H1 (cell line): ENCODE measurements around the gene RPS15. TPM values are rescaled to one million over a fixed set of nuclear protein-coding genes. Genes with fewer than 3 reads are reported as not detected.

Experiments used
- ASH2L ChIP-seq: fragments of 200-600, 300-600 bp; sonication (generic); IDR thresholded peaks from one replicate; pipeline ENCODE4 v1.7.1; 2017; ENCODE audit warnings: low read length
- BRCA1 ChIP-seq: IDR thresholded peaks from 2 replicates; pipeline ENCODE4 v1.6.1; 2012; ENCODE audit warnings: low read depth, low read length, improper control_type of control experiment
- CBX8 ChIP-seq: fragments of 300-800, 300-1000 bp; sonication (generic); IDR thresholded peaks from 2 replicates; pipeline ENCODE4 v1.7.1; 2016; ENCODE audit warnings: low read depth, low read length, borderline replicate concordance
- CTBP2 ChIP-seq: IDR thresholded peaks from 2 replicates; pipeline ENCODE4 v1.7.0; 2011; ENCODE audit warnings: borderline replicate concordance, mild to moderate bottlenecking, moderate library complexity, mixed read lengths, low read length; ENCODE audit not compliant: insufficient read depth, insufficient read length
- FOSL1 ChIP-seq: IDR thresholded peaks from 2 replicates; pipeline ENCODE4 v1.6.1; 2011; ENCODE audit warnings: mild to moderate bottlenecking, low read depth, low read length, moderate library complexity; ENCODE audit not compliant: insufficient read depth
- GABPA ChIP-seq: IDR thresholded peaks from 2 replicates; pipeline ENCODE4 v1.6.1; 2011; ENCODE audit warnings: mild to moderate bottlenecking, low read length, moderate library complexity, borderline replicate concordance; ENCODE audit not compliant: insufficient read depth
- HDAC2 ChIP-seq, 2 experiments: fragments of 300-600 bp in 1 of 2; sonication (generic) in 1 of 2; IDR thresholded peaks; 2 replicates each; pipeline ENCODE4 v1.6.1; 2011 to 2012; ENCODE audit warnings: low read depth in 2 of 2, low read length in 2 of 2, mild to moderate bottlenecking in 2 of 2, moderate library complexity in 2 of 2, borderline replicate concordance in 1 of 2, inconsistent platforms in 1 of 2
- JUN ChIP-seq: IDR thresholded peaks from 2 replicates; pipeline ENCODE4 v1.6.1; 2011; ENCODE audit warnings: low read depth, mild to moderate bottlenecking, improper control_type of control experiment, low read length
- JUND ChIP-seq: IDR thresholded peaks from 2 replicates; pipeline ENCODE4 v1.6.1; 2011; ENCODE audit warnings: mild to moderate bottlenecking, improper control_type of control experiment, low read length
- KDM5A ChIP-seq: fragments of 200-600 bp; IDR thresholded peaks from 2 replicates; pipeline ENCODE4 v1.7.1; 2012; ENCODE audit warnings: mild to moderate bottlenecking, low read length, inconsistent platforms, mixed read lengths
- MAX ChIP-seq: IDR thresholded peaks from 2 replicates; pipeline ENCODE4 v1.6.1; 2012; ENCODE audit warnings: inconsistent platforms
- NANOG ChIP-seq: IDR thresholded peaks from 2 replicates; pipeline ENCODE4 v1.6.1; 2011; ENCODE audit warnings: low read length, low read depth, mild to moderate bottlenecking, inconsistent platforms; ENCODE audit not compliant: insufficient read depth, poor library complexity, severe bottlenecking
- PHF8 ChIP-seq: fragments of 200-600 bp; sonication (generic); conservative IDR thresholded peaks from 2 replicates; pipeline ENCODE4 v1.7.1; 2012; ENCODE audit warnings: low read depth, mild to moderate bottlenecking, inconsistent platforms, low read length, moderate library complexity
- POLR2A ChIP-seq, 2 experiments: IDR thresholded peaks; 1 replicate in 1 of 2; 2 replicates in 1 of 2; pipeline ENCODE4 v1.6.1; 2011; ENCODE audit warnings: low read depth in 2 of 2, low read length in 2 of 2, mild to moderate bottlenecking in 2 of 2; ENCODE audit errors: control extremely low read depth in 1 of 2
- RNF2 ChIP-seq: fragments of 200-900, 300-1000 bp; sonication (generic); IDR thresholded peaks from 2 replicates; pipeline ENCODE4 v1.7.1; 2016; ENCODE audit warnings: borderline replicate concordance, low read depth, mild to moderate bottlenecking, antibody characterized with exemption, low read length; ENCODE audit not compliant: poor library complexity, severe bottlenecking; ENCODE audit errors: missing control alignments
- SIN3A ChIP-seq, 2 experiments: IDR thresholded peaks in 1 of 2; conservative IDR thresholded peaks in 1 of 2; 2 replicates each; pipeline ENCODE4 v1.6.1; 2011 to 2012; ENCODE audit warnings: low read length in 2 of 2, improper control_type of control experiment in 1 of 2, low read depth in 1 of 2, mild to moderate bottlenecking in 1 of 2
- SIX5 ChIP-seq: IDR thresholded peaks from 2 replicates; pipeline ENCODE4 v1.6.1; 2011; ENCODE audit warnings: mild to moderate bottlenecking, low read depth, low read length
- SP2 ChIP-seq: IDR thresholded peaks from 2 replicates; pipeline ENCODE4 v1.6.1; 2012; ENCODE audit warnings: mild to moderate bottlenecking, low read length, inconsistent platforms
- SP4 ChIP-seq: IDR thresholded peaks from 2 replicates; pipeline ENCODE4 v1.6.1; 2012; ENCODE audit warnings: low read length, inconsistent platforms
- SRF ChIP-seq: IDR thresholded peaks from 2 replicates; pipeline ENCODE4 v1.6.1; 2011; ENCODE audit warnings: mild to moderate bottlenecking, low read depth, low read length, moderate library complexity
- SUZ12 ChIP-seq: fragments of 200-600 bp; sonication (generic); IDR thresholded peaks from 2 replicates; pipeline ENCODE4 v1.6.1; 2012; ENCODE audit warnings: mild to moderate bottlenecking, inconsistent platforms, low read length, moderate library complexity, mixed read lengths
- TAF1 ChIP-seq: IDR thresholded peaks from 2 replicates; pipeline ENCODE4 v1.6.1; 2011; ENCODE audit warnings: mild to moderate bottlenecking, low read depth, low read length
- polyA plus RNA-seq, 7 experiments: library from polyadenylated mRNA; depleted of rRNA in 3 of 7; stranded (reverse) in 5 of 7; unstranded in 2 of 7; fragments of >200 nt in 5 of 7; fragments of 200-250 nt in 2 of 7; gene quantifications; 1 replicate in 5 of 7; 2 replicates in 1 of 7; 4 replicates in 1 of 7; pipeline versions ENCODE4 v1.2.1 to v1.2.3, GENCODE V29; 2011 to 2013; ENCODE audit warnings: missing spikeins in 2 of 7, mixed read lengths in 2 of 7
- total RNA-seq: library from RNA; stranded (reverse); fragmentation: NEBNext Ultra II Directional; extraction: Animal tissue kit (Norgen Biotek cat#: 25700); gene quantifications from 2 replicates; pipeline ENCODE4 v1.2.1, GENCODE V29; 2021
- TF ChIP-seq, protein P1 (sequence below): IDR thresholded peaks from 2 replicates; pipeline ENCODE4 v1.6.1; 2011; ENCODE audit warnings: low read depth, mild to moderate bottlenecking, low read length; ENCODE audit not compliant: insufficient read depth

The RPS15 gene
- total and polyA plus RNA-seq, 2 of the 8 experiments (the other 6 are each of a cell fraction or from before 2014, with no cell fraction given), result 1,562 to 3,890 TPM

DNA sequence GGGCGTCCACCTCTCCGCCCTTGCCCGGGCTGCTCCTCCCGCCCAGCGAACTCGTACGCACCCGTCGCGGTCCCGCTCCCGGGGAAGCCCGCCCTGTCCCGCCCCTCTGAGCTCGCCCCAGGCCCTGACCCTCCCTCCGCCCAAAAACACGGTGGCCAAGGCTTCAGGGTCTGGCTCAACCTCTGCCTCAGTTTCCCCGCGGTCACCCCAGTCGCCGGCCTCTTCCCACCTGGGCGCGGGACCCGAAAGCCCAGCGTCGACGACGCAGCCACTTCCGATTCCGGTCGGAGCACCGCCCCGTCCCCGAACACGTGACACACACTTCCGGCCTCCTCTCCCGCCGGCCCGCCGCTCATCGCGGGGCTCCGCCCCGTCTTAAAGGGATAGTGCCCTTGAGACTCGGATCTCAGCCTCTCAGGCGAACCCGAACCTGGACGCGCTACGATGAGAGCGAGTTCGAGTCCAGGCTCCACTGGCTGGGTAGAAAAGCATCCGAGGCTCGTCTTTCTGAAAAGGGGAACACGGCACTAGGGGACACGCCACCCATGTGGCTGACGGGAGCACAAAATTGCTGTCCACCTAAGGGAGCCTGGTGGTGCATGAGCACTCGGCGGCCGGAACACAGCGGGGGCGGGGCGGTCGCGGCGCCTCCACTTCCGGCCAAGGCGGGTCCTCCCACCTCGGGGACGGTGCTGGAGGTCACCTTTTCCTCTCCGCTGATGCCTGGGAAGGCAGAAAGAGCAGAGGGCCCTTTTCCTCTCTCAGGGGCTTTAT, 40.9 kb downstream of the RPS15 start, which contains the start of gene C19orf25 (continued):
- TF ChIP-seq GABPA, result peak; percentile 84; the same call in 1 of the 2 replicates
- TF ChIP-seq SIX5, result no peak
- no peak for TF ChIP-seq SP2
- TF ChIP-seq CTBP2, result no peak
- TF ChIP-seq MAX, result peak; percentile 92
- TF ChIP-seq SIN3A (conservative IDR thresholded peaks at IDR 0.05 in 1 of 2, IDR thresholded peaks at IDR 0.05 in 1 of 2; ENCODE audit: low read depth in 1 of 2, low read length in 2 of 2), result peak in 1 of 2 experiments; percentile 65; a peak in 2 of 4 replicates
- no peak for TF ChIP-seq FOSL1
- no peak for TF ChIP-seq KDM5A
- TF ChIP-seq JUN, result no peak
- peak; percentile 71 for TF ChIP-seq ASH2L
- peak; percentile 72 for TF ChIP-seq PHF8
- peak; percentile 93 for TF ChIP-seq SP4
- TF ChIP-seq HDAC2 (IDR thresholded peaks at IDR 0.05; ENCODE audit: borderline replicate concordance in 1 of 2, low read depth in 2 of 2, low read length in 2 of 2), result 0 out of 4 replicates have a peak, but pooled peaks of 1 of the 2 experiments have one; percentile 7
- peak in 1 of 2 experiments; percentile 62; a peak in 1 of 3 replicates for TF ChIP-seq POLR2A (IDR thresholded peaks at IDR 0.05; ENCODE audit: control extremely low read depth in 1 of 2, low read depth in 2 of 2, low read length in 2 of 2)
- TF ChIP-seq JUND, result no peak
- TF ChIP-seq TAF1, result no peak
- TF ChIP-seq SRF, result no peak
- TF ChIP-seq CBX8, result no peak
- TF ChIP-seq, protein P1, sequence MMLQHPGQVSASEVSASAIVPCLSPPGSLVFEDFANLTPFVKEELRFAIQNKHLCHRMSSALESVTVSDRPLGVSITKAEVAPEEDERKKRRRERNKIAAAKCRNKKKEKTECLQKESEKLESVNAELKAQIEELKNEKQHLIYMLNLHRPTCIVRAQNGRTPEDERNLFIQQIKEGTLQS, result peak; percentile 51; the same call in 1 of the 2 replicates
- no peak for TF ChIP-seq BRCA1
- TF ChIP-seq SUZ12, result no peak
- no peak for TF ChIP-seq RNF2
- no peak for TF ChIP-seq NANOG
